MG63 (cell line): Measurements from ENCODE around the gene PAPPA2. TPM values are rescaled to one million over a fixed set of nuclear protein-coding genes. Genes with fewer than 3 reads are reported as not detected.
"Not testable (repeated sequence)": the region's sequence is repeated elsewhere in the genome, so short reads cannot be mapped to it uniquely, and the experiment has no call there.

ENCODE experiments used
- DNase-seq: peaks from one replicate; pipeline ENCODE4 v3.0.0-alpha.2; 2020
- H3K27me3 ChIP-seq: fragments of 250-450 bp; sonication (Bioruptor Pico); 2 replicates; pipeline ENCODE4 v1.5.1; 2020; ENCODE audit warnings: mild to moderate bottlenecking, moderate library complexity
- H3K36me3 ChIP-seq: fragments of 250-450 bp; sonication (Bioruptor Pico); 2 replicates; pipeline ENCODE4 v1.5.1; 2020; ENCODE audit warnings: mild to moderate bottlenecking, moderate library complexity
- H3K4me3 ChIP-seq: fragments of 250-450 bp; sonication (Bioruptor Pico); 2 replicates; pipeline ENCODE4 v1.5.1; 2020; ENCODE audit warnings: mild to moderate bottlenecking, moderate library complexity
- H3K9me3 ChIP-seq: fragments of 250-450 bp; sonication (Bioruptor Pico); 2 replicates; pipeline ENCODE4 v1.5.1; 2020; ENCODE audit warnings: mild to moderate bottlenecking, moderate library complexity
- total RNA-seq: library from RNA; depleted of rRNA; stranded (reverse); fragments of >200 nt; shearing (Covaris generic); gene quantifications from 2 replicates; pipeline ENCODE4 v1.2.3, GENCODE V29; 2014; ENCODE audit warnings: low replicate concordance; rRNA removed

Gene PAPPA2
- 0.53 and 0.62 TPM in 2 replicates for total RNA-seq

- Histone ChIP-seq H3K36me3 (no peaks in the 10 kb centered on the region), H3K4me3 (no peak within 1 kb of the TSS), H3K9me3 (no peaks in the 10 kb centered on the region), H3K27me3 (no peaks in the 10 kb centered on the region)
- DNase-seq: no peak
Observed at GRCh38 chr1:176462674-176463378, at the start of gene PAPPA2. TSS of gene PAPPA2 (plus strand) at chr1:176463175. CDS start at chr1:176556323, 93,148 bp downstream.

GRCh38 chr1:176416777-176417176 is 46.2 kb upstream of the PAPPA2 start:
- Histone ChIP-seq H3K27me3 (no peaks in the 10 kb centered on the region; the same call in 1 of the 2 replicates), H3K36me3 (no peaks in the 10 kb centered on the region), H3K9me3 (no peaks in the 10 kb centered on the region), H3K4me3 (no peak overlapping the region)
- no peak for DNase-seq

- not testable (repeated sequence) for H3K27me3 ChIP-seq, H3K36me3 ChIP-seq, DNase-seq, H3K9me3 ChIP-seq, H3K4me3 ChIP-seq
Observed at GRCh38 chr1:176419608-176420007, 43.4 kb upstream of the PAPPA2 start.

GRCh38 chr1:176434234-176434633 is 28.7 kb upstream of the PAPPA2 start:
- H3K27me3 ChIP-seq: no peaks in the 10 kb centered on the region
- H3K36me3 ChIP-seq: no peaks in the 10 kb centered on the region
- H3K9me3 ChIP-seq: no peaks in the 10 kb centered on the region
- no peak for DNase-seq
- no peak overlapping the region for H3K4me3 ChIP-seq

- H3K9me3 ChIP-seq: no peaks in the 10 kb centered on the region
- H3K4me3 ChIP-seq: no peak overlapping the region
- no peaks in the 10 kb centered on the region for H3K27me3 ChIP-seq
- H3K36me3 ChIP-seq: no peaks in the 10 kb centered on the region
- no peak for DNase-seq
Observed at GRCh38 chr1:176436251-176436650, 26.7 kb upstream of the PAPPA2 start.

GRCh38 chr1:176440176-176440575 is 22.8 kb upstream of the PAPPA2 start:
- H3K4me3 ChIP-seq: no peak overlapping the region
- DNase-seq: no peak
- H3K9me3 ChIP-seq: no peaks in the 10 kb centered on the region
- H3K27me3 ChIP-seq: no peaks in the 10 kb centered on the region
- no peaks in the 10 kb centered on the region for H3K36me3 ChIP-seq

GRCh38 chr1:176444286-176444685 is 18.7 kb upstream of the PAPPA2 start:
- Histone ChIP-seq H3K4me3 (no peak overlapping the region), H3K9me3 (no peaks in the 10 kb centered on the region), H3K27me3 (no peaks in the 10 kb centered on the region), H3K36me3 (no peaks in the 10 kb centered on the region)
- no peak for DNase-seq

GRCh38 chr1:176445402-176445801 is 17.6 kb upstream of the PAPPA2 start:
- Histone ChIP-seq H3K27me3 (no peaks in the 10 kb centered on the region), H3K9me3 (no peaks in the 10 kb centered on the region), H3K36me3 (no peaks in the 10 kb centered on the region), H3K4me3 (no peak overlapping the region)
- DNase-seq: no peak

- no peak for DNase-seq
- Histone ChIP-seq H3K27me3 (no peaks in the 10 kb centered on the region), H3K9me3 (no peaks in the 10 kb centered on the region), H3K36me3 (no peaks in the 10 kb centered on the region), H3K4me3 (no peak overlapping the region)
Observed at GRCh38 chr1:176448340-176448739, 14.6 kb upstream of the PAPPA2 start.

GRCh38 chr1:176450526-176450925 is 12.4 kb upstream of the PAPPA2 start:
- Histone ChIP-seq H3K36me3 (no peaks in the 10 kb centered on the region), H3K27me3 (0 out of 2 replicates have a peak, but pooled peaks cover 4% of the 10 kb centered on the region), H3K9me3 (no peaks in the 10 kb centered on the region), H3K4me3 (no peak overlapping the region)
- DNase-seq: no peak

GRCh38 chr1:176451741-176452140 is 11.2 kb upstream of the PAPPA2 start:
- H3K36me3 ChIP-seq, DNase-seq, H3K27me3 ChIP-seq, H3K9me3 ChIP-seq, H3K4me3 ChIP-seq: not testable (repeated sequence)

GRCh38 chr1:176456795-176457194 is 6.2 kb upstream of the PAPPA2 start:
- H3K4me3 ChIP-seq: no peak overlapping the region
- H3K36me3 ChIP-seq: no peaks in the 10 kb centered on the region
- H3K27me3 ChIP-seq: 0 out of 2 replicates have a peak, but pooled peaks cover 4% of the 10 kb centered on the region
- no peaks in the 10 kb centered on the region for H3K9me3 ChIP-seq
- DNase-seq: no peak

GRCh38 chr1:176460544-176461336 is 2.2 kb upstream of the PAPPA2 start:
- H3K4me3 ChIP-seq: no peak overlapping the region
- no peaks in the 10 kb centered on the region for H3K27me3 ChIP-seq
- H3K36me3 ChIP-seq: no peaks in the 10 kb centered on the region
- no peaks in the 10 kb centered on the region for H3K9me3 ChIP-seq
- no peak for DNase-seq

- H3K36me3 ChIP-seq: no peaks in the 10 kb centered on the region
- H3K9me3 ChIP-seq: no peaks in the 10 kb centered on the region
- DNase-seq: no peak
- H3K27me3 ChIP-seq: no peaks in the 10 kb centered on the region
- no peak overlapping the region for H3K4me3 ChIP-seq
Observed at GRCh38 chr1:176461576-176461975, 1.4 kb upstream of the PAPPA2 start.

GRCh38 chr1:176466514-176466913 is 3.5 kb downstream of the PAPPA2 start:
- Histone ChIP-seq H3K36me3 (no peaks in the 10 kb centered on the region), H3K27me3 (no peaks in the 10 kb centered on the region; the same call in 1 of the 2 replicates), H3K9me3 (no peaks in the 10 kb centered on the region), H3K4me3 (no peak overlapping the region)
- DNase-seq: no peak

GRCh38 chr1:176469450-176470010 is 6.6 kb downstream of the PAPPA2 start:
- no peaks in the 10 kb centered on the region for H3K9me3 ChIP-seq
- H3K4me3 ChIP-seq: no peak overlapping the region
- no peaks in the 10 kb centered on the region for H3K36me3 ChIP-seq
- H3K27me3 ChIP-seq: no peaks in the 10 kb centered on the region; the same call in 1 of the 2 replicates
- no peak for DNase-seq

- DNase-seq: no peak
- Histone ChIP-seq H3K36me3 (no peaks in the 10 kb centered on the region), H3K27me3 (no peaks in the 10 kb centered on the region; the same call in 1 of the 2 replicates), H3K9me3 (no peaks in the 10 kb centered on the region), H3K4me3 (no peak overlapping the region)
Observed at GRCh38 chr1:176471338-176472121, 8.6 kb downstream of the PAPPA2 start.
